Skeletal muscle satellite cell (primary cell): ENCODE data around the gene CRIM1.

Experiments used
- H3K27me3 ChIP-seq: 2 replicates; pipeline ENCODE4 v1.7.0; 2013; ENCODE audit warnings: low read length; ENCODE audit not compliant: control insufficient read depth, insufficient read depth
- H3K36me3 ChIP-seq: 2 replicates; pipeline ENCODE4 v1.7.0; 2013; ENCODE audit warnings: mild to moderate bottlenecking, control low read depth, low read length; ENCODE audit not compliant: insufficient read depth
- H3K4me1 ChIP-seq: 2 replicates; pipeline ENCODE4 v1.7.0; 2013; ENCODE audit warnings: low read length; ENCODE audit not compliant: control insufficient read depth, insufficient read depth
- H3K4me2 ChIP-seq: 2 replicates; pipeline ENCODE4 v1.7.0; 2013; ENCODE audit warnings: mild to moderate bottlenecking, low read length
- H3K4me3 ChIP-seq: 2 replicates; pipeline ENCODE4 v1.7.0; 2013; ENCODE audit warnings: low read length
- H3K9ac ChIP-seq: 2 replicates; pipeline ENCODE4 v1.7.0; 2013; ENCODE audit warnings: mild to moderate bottlenecking, low read depth, low read length, moderate library complexity
- H3K9me3 ChIP-seq: replicated peaks from 2 replicates; pipeline ENCODE4 v1.7.0; 2013; ENCODE audit warnings: mild to moderate bottlenecking, control low read depth, low read length

Gene CRIM1

GRCh38 chr2:36492216-36492945 is 136.8 kb downstream of the CRIM1 start:
- H3K4me2 ChIP-seq = no peak overlapping the region
- peaks cover 55% of the 10 kb centered on the region for H3K4me1 ChIP-seq
- no peak overlapping the region for H3K4me3 ChIP-seq
- H3K9ac ChIP-seq = peak overlapping the region; percentile 61
- peaks cover 76% of the 10 kb centered on the region for H3K36me3 ChIP-seq
- no peaks in the 10 kb centered on the region for H3K9me3 ChIP-seq
- H3K27me3 ChIP-seq = no peaks in the 10 kb centered on the region

GRCh38 chr2:36493306-36493705 is 137.7 kb downstream of the CRIM1 start:
- no peak overlapping the region for H3K4me3 ChIP-seq
- H3K36me3 ChIP-seq = peaks cover 79% of the 10 kb centered on the region
- H3K4me2 ChIP-seq = no peak overlapping the region
- H3K27me3 ChIP-seq = no peaks in the 10 kb centered on the region
- H3K9ac ChIP-seq = peak overlapping the region; percentile 61
- no peaks in the 10 kb centered on the region for H3K9me3 ChIP-seq
- H3K4me1 ChIP-seq = peaks cover 46% of the 10 kb centered on the region

DNA sequence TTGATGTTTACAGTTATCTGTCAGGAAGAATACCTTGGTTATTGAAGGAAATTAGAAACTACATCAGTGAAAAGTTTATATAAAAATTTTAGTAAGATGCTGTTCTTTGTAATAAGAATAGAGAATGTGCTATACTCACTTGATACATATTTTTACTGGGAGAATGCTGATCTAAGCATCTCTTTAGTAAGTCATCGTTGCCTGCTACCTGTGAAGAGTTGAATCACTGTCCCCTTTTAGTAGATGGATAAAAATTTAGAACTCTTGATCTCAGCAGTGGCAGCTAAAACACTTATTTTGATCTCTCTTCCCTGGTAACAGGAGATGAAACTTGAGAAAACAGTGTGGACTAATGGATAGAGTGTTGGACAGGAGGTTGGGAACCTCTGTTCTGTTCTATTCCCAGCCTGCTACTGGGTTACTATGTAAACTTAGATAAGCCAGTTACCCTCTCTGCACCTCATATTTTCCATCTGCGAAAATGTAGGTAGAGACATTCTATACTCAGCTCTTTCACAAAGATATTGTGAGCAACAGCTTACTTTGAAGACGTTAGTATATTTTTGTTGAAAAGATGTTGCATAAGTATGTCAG is 142.1 kb downstream of the CRIM1 start:
- no peaks in the 10 kb centered on the region for H3K9me3 ChIP-seq
- H3K9ac ChIP-seq = no peak overlapping the region
- H3K4me3 ChIP-seq = no peak overlapping the region
- H3K4me1 ChIP-seq = peaks cover 8% of the 10 kb centered on the region
- H3K27me3 ChIP-seq = no peaks in the 10 kb centered on the region
- no peak overlapping the region for H3K4me2 ChIP-seq
- peaks cover 93% of the 10 kb centered on the region for H3K36me3 ChIP-seq

DNA sequence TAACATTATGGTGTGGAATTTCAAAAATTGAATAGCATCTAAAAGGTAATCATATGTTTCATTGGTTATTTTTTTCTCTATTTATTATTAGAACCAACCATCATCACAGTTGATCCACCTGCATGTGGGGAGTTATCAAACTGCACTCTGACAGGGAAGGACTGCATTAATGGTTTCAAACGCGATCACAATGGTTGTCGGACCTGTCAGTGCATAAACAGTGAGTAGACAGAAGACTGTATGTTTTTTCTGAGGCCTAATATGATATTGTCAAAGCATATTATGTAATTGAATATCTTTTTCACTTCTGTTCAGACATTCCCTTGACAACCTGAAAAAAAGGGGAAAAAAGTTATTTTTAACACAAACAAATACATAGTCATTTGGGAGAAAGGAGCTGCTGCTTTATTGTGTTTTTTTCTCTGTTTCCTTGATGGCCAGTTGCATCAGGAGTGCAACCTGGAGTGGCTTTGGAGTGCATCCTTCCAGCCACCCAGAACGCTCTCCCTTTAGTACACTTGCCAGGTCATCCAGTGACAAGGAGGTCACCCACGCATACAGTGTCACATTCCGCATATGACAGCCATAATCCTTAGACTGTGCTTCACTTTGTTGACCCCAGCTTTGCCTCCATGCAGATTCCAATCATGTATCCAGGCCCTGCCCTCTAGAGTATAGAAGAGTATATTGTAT is 143.7 kb downstream of the CRIM1 start:
- Histone ChIP-seq H3K4me1 (no peaks in the 10 kb centered on the region), H3K36me3 (peaks cover 90% of the 10 kb centered on the region), H3K9me3 (no peaks in the 10 kb centered on the region), H3K27me3 (no peaks in the 10 kb centered on the region), H3K4me2 (no peak overlapping the region), H3K9ac (no peak overlapping the region), H3K4me3 (no peak overlapping the region)

GRCh38 chr2:36500072-36500471 is 144.5 kb downstream of the CRIM1 start:
- no peak overlapping the region for H3K4me2 ChIP-seq
- no peak overlapping the region for H3K4me3 ChIP-seq
- peaks cover 90% of the 10 kb centered on the region for H3K36me3 ChIP-seq
- no peaks in the 10 kb centered on the region for H3K9me3 ChIP-seq
- H3K27me3 ChIP-seq = no peaks in the 10 kb centered on the region
- no peak overlapping the region for H3K9ac ChIP-seq
- no peaks in the 10 kb centered on the region for H3K4me1 ChIP-seq

- Histone ChIP-seq H3K36me3 (peaks cover 91% of the 10 kb centered on the region), H3K9ac (no peak overlapping the region), H3K4me2 (no peak overlapping the region), H3K9me3 (no peaks in the 10 kb centered on the region), H3K27me3 (no peaks in the 10 kb centered on the region), H3K4me1 (no peaks in the 10 kb centered on the region), H3K4me3 (no peak overlapping the region)
These were observed 146.5 kb downstream of the CRIM1 start for GRCh38 chr2:36502081-36502480.

DNA sequence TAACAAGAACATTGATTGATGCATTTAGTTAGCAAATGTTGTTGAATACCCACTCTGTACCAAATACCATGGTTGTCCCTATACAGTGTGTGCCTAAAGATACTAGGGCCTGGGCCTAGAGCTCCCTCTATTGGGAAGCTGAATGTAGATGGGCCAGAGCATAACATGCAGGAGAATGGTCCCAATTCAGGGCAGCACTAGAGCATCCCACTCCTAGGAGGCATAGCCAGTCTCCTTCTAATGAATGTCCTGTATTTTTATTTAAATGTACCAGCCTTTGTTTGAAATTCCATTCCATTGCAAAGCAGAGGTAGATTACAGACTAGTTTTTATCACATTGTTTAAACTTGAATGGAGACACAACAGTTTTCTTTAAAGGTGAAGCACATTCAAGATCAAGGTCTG is 151.8 kb downstream of the CRIM1 start:
- Histone ChIP-seq H3K4me2 (no peak overlapping the region), H3K4me3 (no peak overlapping the region), H3K36me3 (peaks cover 82% of the 10 kb centered on the region), H3K9ac (no peak overlapping the region), H3K27me3 (no peaks in the 10 kb centered on the region), H3K9me3 (no peaks in the 10 kb centered on the region), H3K4me1 (no peaks in the 10 kb centered on the region)

GRCh38 chr2:36509075-36509474 is 153.5 kb downstream of the CRIM1 start:
- Histone ChIP-seq H3K9me3 (no peaks in the 10 kb centered on the region), H3K36me3 (peaks cover 85% of the 10 kb centered on the region), H3K27me3 (no peaks in the 10 kb centered on the region), H3K4me2 (no peak overlapping the region), H3K9ac (no peak overlapping the region), H3K4me3 (no peak overlapping the region), H3K4me1 (no peaks in the 10 kb centered on the region)

- H3K36me3 ChIP-seq = peaks cover 90% of the 10 kb centered on the region
These were observed 156.5 kb downstream of the CRIM1 start for GRCh38 chr2:36511858-36512603.

DNA sequence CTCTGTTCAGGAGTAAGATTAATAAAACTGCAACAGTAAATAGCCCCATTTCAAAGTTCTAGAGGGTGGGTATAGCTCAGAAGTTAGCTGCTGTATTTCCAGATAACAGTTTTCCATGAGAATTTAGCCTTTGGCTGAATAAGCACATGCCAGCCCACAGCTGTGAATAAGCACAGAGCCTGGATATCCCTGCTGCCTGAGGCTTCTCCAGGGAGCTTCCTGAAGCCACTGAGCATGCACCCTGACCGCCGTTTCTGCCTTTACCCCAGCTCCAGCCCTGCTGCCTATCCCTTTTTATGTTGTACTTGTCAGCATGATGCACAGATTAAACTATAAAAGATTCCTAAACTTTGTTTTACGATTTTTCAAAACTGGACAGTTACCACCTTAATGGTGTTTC is 157.1 kb downstream of the CRIM1 start:
- Histone ChIP-seq H3K4me2 (no peak overlapping the region), H3K4me1 (peaks cover 3% of the 10 kb centered on the region), H3K9ac (no peak overlapping the region), H3K4me3 (no peak overlapping the region), H3K9me3 (no peaks in the 10 kb centered on the region), H3K36me3 (peaks cover 91% of the 10 kb centered on the region), H3K27me3 (no peaks in the 10 kb centered on the region)

More at GRCh38 chr2:36511858-36512603, 156.5 kb downstream of the CRIM1 start:
- Histone ChIP-seq H3K4me2 (no peak overlapping the region), H3K9me3 (no peaks in the 10 kb centered on the region), H3K9ac (no peak overlapping the region), H3K4me3 (no peak overlapping the region), H3K4me1 (peaks cover 3% of the 10 kb centered on the region), H3K27me3 (no peaks in the 10 kb centered on the region)

GRCh38 chr2:36513661-36514060 is 158.1 kb downstream of the CRIM1 start:
- H3K9me3 ChIP-seq = no peaks in the 10 kb centered on the region
- no peaks in the 10 kb centered on the region for H3K27me3 ChIP-seq
- H3K9ac ChIP-seq = no peak overlapping the region
- H3K36me3 ChIP-seq = peaks cover 92% of the 10 kb centered on the region
- no peak overlapping the region for H3K4me2 ChIP-seq
- H3K4me3 ChIP-seq = no peak overlapping the region
- H3K4me1 ChIP-seq = peaks cover 3% of the 10 kb centered on the region
